ENCODE results near the gene CCDC40. TPM values are rescaled to one million over a fixed set of nuclear protein-coding genes. Genes with fewer than 3 reads are reported as not detected.

Gene CCDC40
- total and polyA plus RNA-seq, 9 of the 15 experiments (the other 6 are each of a cell fraction or from before 2014, with no cell fraction given): 0.07 to 0.33 TPM; not detected in 7

GRCh38 chr17:80132906-80133625 is 96.6 kb downstream of the CCDC40 start:
- intact Hi-C loops (cut with micrococcal nuclease) (no loop called here), in situ Hi-C loops (cut with MboI) (no loop called here)
- no peak overlapping the region for H3K9ac ChIP-seq (ENCODE audit: insufficient read depth in 1 of 2, low read depth in 2 of 2, low read length in 2 of 2)
- ChIA-PET CTCF (ENCODE audit: low intra/inter-chr PET ratio) (interaction anchor here (0.7 kb wide), 1 partner anchor 102 kb away, joined by 3 read pairs; no protein-coding TSS in a partner anchor), POLR2A (interaction anchor here (0.5 to 4.1 kb wide), 4 partner anchors 9 to 122 kb away, joined by 3 to 38 read pairs (median 4); no protein-coding TSS in a partner anchor)
- H3K79me2 ChIP-seq (ENCODE audit: control insufficient read depth, insufficient read depth, low read length): no peaks in the 10 kb centered on the region
- peak; percentile 62 for ATAC-seq
- no peaks in the 10 kb centered on the region for H3K4me1 ChIP-seq (replicated peaks in 1 of 2; ENCODE audit: control insufficient read depth in 2 of 2, insufficient read depth in 2 of 2, low read length in 2 of 2)
- FAIRE-seq: peak; percentile 32
- TF ChIP-seq POLR2A (conservative IDR thresholded peaks at IDR 0.05): peak; percentile 44; the same call in 1 of the 2 replicates
- 0 out of 2 replicates have a peak, but pooled peaks have one; percentile 32 for TF ChIP-seq SUPT5H (IDR thresholded peaks at IDR 0.05)
- TF ChIP-seq ZNF146 (CRISPR knock-in tag; IDR thresholded peaks at IDR 0.05; ENCODE audit: unreplicated experiment): no peak
- TF ChIP-seq KDM1A (IDR thresholded peaks at IDR 0.05): no peak
- TF ChIP-seq, protein P1, sequence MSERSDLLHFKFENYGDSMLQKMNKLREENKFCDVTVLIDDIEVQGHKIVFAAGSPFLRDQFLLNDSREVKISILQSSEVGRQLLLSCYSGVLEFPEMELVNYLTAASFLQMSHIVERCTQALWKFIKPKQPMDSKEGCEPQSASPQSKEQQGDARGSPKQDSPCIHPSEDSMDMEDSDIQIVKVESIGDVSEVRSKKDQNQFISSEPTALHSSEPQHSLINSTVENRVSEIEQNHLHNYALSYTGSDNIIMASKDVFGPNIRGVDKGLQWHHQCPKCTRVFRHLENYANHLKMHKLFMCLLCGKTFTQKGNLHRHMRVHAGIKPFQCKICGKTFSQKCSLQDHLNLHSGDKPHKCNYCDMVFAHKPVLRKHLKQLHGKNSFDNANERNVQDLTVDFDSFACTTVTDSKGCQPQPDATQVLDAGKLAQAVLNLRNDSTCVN (CRISPR knock-in tag; IDR thresholded peaks at IDR 0.05): no peak
- no peak for TF ChIP-seq PKNOX1 (IDR thresholded peaks at IDR 0.05)
- TF ChIP-seq, protein P2, sequence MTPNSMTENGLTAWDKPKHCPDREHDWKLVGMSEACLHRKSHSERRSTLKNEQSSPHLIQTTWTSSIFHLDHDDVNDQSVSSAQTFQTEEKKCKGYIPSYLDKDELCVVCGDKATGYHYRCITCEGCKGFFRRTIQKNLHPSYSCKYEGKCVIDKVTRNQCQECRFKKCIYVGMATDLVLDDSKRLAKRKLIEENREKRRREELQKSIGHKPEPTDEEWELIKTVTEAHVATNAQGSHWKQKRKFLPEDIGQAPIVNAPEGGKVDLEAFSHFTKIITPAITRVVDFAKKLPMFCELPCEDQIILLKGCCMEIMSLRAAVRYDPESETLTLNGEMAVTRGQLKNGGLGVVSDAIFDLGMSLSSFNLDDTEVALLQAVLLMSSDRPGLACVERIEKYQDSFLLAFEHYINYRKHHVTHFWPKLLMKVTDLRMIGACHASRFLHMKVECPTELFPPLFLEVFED (CRISPR knock-in tag; conservative IDR thresholded peaks at IDR 0.05): 0 out of 2 replicates have a peak, but pooled peaks have one; percentile 22
- no peak for TF ChIP-seq BRD9 (IDR thresholded peaks at IDR 0.05; ENCODE audit: low read depth, partially characterized antibody)
- DNase-seq (ENCODE audit: extremely low read depth in 1 of 4, low spot score in 3 of 4): peak in 1 of 4 experiments; percentile 10
- H3K27ac ChIP-seq (ENCODE audit: extremely low read depth, low read depth, low read length): no peak overlapping the region
- 0 out of 2 replicates have a peak, but pooled peaks cover 3% of the 10 kb centered on the region for H4K20me1 ChIP-seq (replicated peaks; ENCODE audit: control insufficient read depth, insufficient read depth, low read length)
- no peak overlapping the region for H2AFZ ChIP-seq (ENCODE audit: low read depth, low read length)
- no peaks in the 10 kb centered on the region for H3K9me1 ChIP-seq (ENCODE audit: control insufficient read depth, insufficient read depth, low read length)
- H3K27me3 ChIP-seq (ENCODE audit: control insufficient read depth in 2 of 2, insufficient read depth in 2 of 2, low read length in 2 of 2): peaks cover 0 to under 1% of the 10 kb centered on the region in 2 experiments; a peak in 2 of 5 replicates
- H3K4me3 ChIP-seq: no peak overlapping the region
- 89% methylated on average over 5 of the region's 5 CpGs for WGBS (ENCODE audit: insufficient coverage, low coverage, missing lambda C conversion rate)
- H3K36me3 ChIP-seq (ENCODE audit: control insufficient read depth, insufficient read depth, low read length): peaks cover 51% of the 10 kb centered on the region
- BruUV-seq (replicated peaks): no TSS peak
- no peak overlapping the region for H3K4me2 ChIP-seq (ENCODE audit: insufficient read depth, low read length)
- no peaks in the 10 kb centered on the region; the same call in 1 of the 2 replicates for H3K9me3 ChIP-seq (replicated peaks; ENCODE audit: control insufficient read depth, insufficient read depth, low read depth, low read length)

Measured in K562 (cell line).